IMR-90 (cell line): ENCODE results near the gene FBLN1. TPM values are rescaled to one million over a fixed set of nuclear protein-coding genes. Genes with fewer than 3 reads are reported as not detected.

Experiments used
- FOS ChIP-seq: fragments of 150-350 bp; IDR thresholded peaks from 2 replicates; pipeline ENCODE4 v1.6.1; 2016; ENCODE audit warnings: low read depth, low read length
- MAFK ChIP-seq: IDR thresholded peaks from 2 replicates; pipeline ENCODE4 v1.6.1; 2012; ENCODE audit warnings: low read depth, low read length, improper control_type of control experiment
- RAD21 ChIP-seq: IDR thresholded peaks from 2 replicates; pipeline ENCODE4 v1.6.1; 2012; ENCODE audit warnings: low read length, improper control_type of control experiment
- SMC3 ChIP-seq: fragments of 150-350 bp; IDR thresholded peaks from 2 replicates; pipeline ENCODE4 v1.6.1; 2016; ENCODE audit warnings: low read depth, mild to moderate bottlenecking, antibody characterized with exemption, low read length, moderate library complexity
- polyA plus RNA-seq, 3 experiments: library from polyadenylated mRNA; depleted of rRNA; stranded (reverse); fragments of >200 nt; gene quantifications; 2 replicates each; pipeline ENCODE4 v1.2.3, GENCODE V29; 2012; ENCODE audit warnings: low replicate concordance in 1 of 3
- total RNA-seq: library from RNA; depleted of rRNA; stranded (reverse); fragments of >200 nt; gene quantifications from 2 replicates; pipeline ENCODE4 v1.2.3, GENCODE V29; 2012

FBLN1 gene
- total and polyA plus RNA-seq, 2 of the 4 experiments (the other 2 are of a cell fraction), result 11.3 to 87.9 TPM

DNA sequence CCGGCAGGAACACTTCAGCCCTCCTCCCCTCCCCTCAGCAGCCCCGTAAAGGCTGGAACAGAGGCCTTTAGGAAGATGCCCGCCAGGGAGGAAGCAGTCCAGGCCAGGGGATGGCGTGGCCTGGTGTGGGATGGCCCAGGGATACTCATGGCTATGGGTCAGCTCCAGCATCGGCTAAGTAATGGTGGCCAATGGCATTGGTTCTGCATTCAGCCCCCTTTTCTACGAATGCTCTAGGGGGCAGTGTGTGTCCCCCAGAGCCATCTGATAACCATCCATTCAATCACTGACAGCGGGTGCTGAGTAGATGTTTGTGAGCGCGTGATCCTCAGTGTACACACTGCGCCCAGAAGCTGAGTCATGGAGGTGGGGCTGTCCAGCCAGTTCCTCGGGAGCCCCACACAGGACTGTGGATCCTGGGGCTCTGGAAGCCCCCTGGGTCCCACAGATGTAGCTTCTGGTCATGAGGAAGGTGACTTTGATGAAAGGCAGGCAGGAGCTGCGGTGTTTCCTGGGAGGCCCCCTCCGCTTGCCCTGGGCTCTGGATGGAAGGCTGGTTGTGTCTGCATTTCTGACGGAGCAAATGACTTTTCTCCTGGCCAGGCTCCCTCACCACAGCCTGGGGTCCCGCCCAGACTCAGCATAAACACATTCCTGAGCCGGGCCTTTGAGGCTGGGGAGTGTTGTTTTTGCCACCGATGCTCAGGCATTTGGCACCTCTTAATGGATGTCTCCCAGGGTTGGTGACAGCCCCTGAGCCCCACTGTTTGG lies 46.5 kb downstream of the FBLN1 start (continued):
- peak; percentile 87 for TF ChIP-seq FOS
- TF ChIP-seq RAD21, result peak; percentile 51
- peak; percentile 28; the same call in 1 of the 2 replicates for TF ChIP-seq SMC3
- TF ChIP-seq MAFK, result peak; percentile 56
